HT-29 (cell line): ENCODE measurements around the gene ECI1. TPM values are rescaled to one million over a fixed set of nuclear protein-coding genes. Genes with fewer than 3 reads are reported as not detected.

Experiments
- DNase-seq: peaks from one replicate; pipeline ENCODE4 v3.0.0-alpha.2; 2015; ENCODE audit warnings: low spot score
- total RNA-seq: library from RNA; depleted of rRNA; stranded (reverse); fragments of >200 nt; shearing (Covaris generic); gene quantifications from 2 replicates; pipeline ENCODE4 v1.2.3, GENCODE V29; 2014; rRNA removed

The ECI1 gene
- total RNA-seq: 160 and 162 TPM in 2 replicates

DNA sequence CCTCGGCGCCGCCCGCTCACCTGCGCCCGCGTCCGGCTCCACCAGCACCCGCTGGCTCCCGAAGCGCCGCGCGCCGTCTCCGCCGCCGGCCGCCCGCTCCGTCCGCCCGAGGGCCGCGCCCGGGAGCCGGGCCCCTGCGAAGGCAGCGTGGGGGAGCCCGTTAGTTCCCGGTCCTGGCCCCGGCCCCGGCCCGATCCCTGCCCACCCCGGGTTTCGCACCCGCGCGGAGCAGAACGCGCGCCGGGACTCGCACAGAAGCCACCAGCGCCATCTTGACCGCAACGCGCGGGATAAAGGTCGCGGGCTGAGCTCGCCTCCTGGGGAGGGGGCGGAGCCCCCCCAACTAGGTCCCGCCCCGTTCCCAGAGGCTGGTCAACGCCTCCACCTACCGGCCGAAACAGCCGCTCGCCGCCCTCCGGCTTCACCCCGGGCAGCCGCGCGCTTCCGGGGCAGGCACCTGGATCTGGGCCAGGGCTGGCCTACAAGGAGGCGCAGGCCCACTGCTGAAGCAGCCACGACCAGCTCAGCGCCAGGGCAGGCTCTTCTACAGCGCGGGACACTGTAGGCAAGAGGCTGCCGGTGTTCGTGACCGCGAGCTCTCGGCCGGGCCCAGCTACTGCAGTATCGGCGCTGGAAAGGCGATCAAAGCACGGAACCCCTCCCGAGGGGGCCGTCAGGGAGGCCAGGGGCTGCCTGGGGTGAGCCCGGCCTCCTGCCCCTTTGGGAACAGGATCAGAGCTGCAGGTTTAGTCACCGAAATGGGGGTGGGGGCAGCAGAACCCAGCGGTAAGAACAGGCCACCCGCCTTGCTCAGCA lies at the start of gene ECI1:
Gene ECI1 (minus strand): TSS at position 292 of the 816 bp plus-strand sequence. CDS start 21 bp downstream, at position 271.
- peak; percentile 96 for DNase-seq

DNA sequence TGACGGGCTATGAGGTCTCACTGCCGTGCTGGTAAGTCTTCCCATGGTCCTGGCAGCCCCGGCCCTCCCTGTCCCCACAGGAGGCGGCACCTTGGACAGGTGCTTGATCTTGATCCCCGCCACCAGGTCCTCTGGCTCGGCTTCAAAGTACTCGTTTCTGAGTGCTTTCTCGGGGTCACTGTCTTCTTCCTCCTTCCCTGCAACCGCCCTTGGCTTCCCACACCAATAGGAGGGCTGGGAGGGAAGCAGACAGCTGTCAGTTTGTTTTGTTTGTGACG lies 48.5 kb upstream of the ECI1 start:
- no peak for DNase-seq

DNA sequence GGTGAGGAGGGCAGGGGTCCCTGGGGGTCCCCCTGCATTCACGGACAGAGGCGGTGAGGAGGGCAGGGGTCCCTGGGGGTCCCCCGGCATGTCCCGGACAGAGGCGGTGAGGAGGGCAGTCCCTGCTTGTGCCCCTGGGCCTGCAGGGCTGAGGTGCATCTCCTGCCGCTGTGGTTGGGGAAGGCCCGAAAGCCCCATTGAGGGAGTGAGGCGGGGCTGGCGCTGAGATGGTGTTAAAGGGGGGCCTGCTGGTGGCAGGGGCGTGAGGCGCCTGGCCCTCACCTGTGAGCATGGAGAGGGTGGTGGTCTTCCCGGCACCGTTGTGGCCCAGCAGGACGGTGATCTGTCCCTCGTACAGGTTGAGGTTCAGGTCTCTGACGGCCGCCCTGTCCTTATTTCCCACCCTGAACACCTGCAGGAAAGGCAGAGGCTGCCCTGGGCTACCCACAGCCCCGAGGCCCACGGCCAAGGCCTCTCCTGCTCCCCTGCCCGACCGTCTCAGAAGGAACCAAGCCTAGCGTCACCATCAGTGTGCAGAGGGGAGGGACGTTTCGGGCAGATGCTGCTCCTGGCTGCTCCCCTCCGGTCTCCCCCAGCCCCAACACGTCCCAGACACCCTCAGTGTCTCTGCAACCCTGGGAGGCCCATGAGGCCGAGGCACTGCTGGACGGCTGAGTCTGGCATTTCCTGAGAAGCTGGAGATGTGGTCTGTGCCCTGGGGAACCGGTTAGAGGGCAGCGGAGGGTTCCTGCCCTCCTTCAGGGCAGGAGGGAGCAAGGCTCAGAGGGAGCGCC lies 47.9 kb upstream of the ECI1 start:
- DNase-seq: no peak

GRCh38 chr16:2298621-2299020 lies 47.2 kb upstream of the ECI1 start:
- no peak for DNase-seq

DNA sequence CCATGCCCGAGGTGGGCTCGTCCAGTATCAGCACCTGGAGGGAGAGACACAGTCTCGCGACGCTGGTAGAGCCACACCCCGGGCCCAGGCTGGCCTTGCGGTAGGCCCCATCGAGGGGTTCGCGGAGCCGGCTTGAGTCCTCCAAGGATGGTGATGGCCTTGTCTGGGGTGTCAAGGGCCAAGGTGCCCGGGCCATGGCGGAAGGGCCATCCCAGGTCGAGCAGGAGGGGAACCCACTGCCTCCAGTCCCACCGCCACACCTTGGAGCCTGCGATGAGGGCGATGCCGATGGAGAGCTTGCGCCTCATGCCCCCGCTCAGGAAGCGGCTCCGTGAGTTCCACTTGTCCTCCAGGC lies 46.1 kb upstream of the ECI1 start:
- DNase-seq: no peak

DNA sequence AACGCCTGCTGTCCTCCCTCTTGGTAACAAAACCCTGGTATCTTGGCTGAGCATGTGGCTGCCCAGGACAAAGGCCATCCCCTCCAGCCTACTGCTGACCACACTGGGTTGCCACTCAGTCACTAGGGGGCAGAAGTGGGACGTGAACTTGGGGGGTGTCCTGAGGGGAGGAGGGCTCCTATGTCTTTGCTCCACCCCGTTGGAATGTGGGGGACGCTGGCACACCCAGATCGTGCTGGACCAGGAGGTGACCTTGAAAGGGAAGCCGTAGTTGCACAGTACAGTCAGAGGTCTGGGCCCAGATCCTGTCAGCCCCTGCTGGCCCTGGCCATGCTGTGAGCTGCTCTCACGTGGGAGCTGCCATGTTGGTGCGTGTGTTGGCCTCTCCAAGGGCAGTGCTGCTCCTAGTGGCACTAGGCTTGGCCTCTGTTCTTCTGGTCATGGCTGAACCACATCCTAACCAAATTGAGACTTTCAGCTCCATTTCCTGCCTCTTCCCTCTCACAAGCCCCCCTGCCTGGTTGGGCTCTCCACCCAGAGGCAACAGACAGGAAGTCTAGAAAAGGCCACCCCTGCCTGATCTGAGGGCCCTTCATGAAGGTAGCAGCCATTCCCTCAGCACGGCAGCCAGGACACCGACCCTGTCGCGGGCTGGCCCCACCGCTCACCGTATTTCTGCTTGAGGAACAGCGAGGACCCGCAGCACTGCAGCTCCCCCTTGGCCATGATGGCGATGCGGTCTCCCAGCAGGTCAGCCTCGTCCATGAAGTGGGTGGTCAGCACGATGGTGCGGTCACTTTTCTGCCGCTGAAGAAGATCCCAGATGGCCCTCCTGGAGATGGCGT lies 45.5 kb upstream of the ECI1 start:
- peak; percentile 18 for DNase-seq

GRCh38 chr16:2295056-2295798 lies 43.8 kb upstream of the ECI1 start:
- no peak for DNase-seq

DNA sequence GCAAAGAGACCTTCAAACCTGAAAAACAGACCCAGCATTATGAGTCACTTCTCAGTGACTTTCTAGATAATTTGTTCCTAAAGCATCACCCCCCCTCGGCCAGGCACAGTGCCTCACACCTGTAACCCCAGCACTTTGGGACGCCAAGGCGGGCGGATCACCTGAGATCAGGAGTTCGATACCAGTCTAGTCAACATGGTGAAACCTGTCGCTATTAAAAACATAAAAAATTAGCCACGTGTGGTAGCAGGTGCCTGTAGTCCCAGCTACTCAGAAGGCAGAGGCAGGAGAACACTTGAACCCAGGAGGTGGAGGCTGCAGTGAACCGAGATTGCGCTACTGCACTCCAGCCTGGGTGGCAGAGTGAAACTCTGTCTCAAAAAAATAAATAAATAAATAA lies 40.8 kb upstream of the ECI1 start:
- DNase-seq: no peak

- DNase-seq: no peak
These were observed 37.9 kb upstream of the ECI1 start for GRCh38 chr16:2289282-2289681.

DNA sequence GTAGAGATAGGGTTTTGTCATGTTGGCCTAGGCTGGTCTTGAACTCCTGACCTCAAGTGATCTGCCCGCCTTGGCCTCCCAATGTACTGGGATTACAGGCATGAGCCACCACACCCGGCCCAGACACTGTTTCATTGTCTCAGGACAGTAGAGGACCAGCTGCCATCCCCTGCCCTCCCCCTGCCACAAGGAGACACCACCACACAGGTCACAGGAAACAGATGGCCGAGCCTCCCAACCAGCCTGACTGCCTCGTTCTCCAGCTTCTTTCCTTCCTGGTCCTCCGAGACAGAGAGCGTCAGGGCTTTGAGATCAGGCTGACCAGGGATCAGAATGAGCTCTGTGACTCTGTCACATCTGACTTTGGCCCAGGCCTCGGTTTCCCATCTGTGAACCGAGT lies 37.3 kb upstream of the ECI1 start:
- DNase-seq: no peak

DNA sequence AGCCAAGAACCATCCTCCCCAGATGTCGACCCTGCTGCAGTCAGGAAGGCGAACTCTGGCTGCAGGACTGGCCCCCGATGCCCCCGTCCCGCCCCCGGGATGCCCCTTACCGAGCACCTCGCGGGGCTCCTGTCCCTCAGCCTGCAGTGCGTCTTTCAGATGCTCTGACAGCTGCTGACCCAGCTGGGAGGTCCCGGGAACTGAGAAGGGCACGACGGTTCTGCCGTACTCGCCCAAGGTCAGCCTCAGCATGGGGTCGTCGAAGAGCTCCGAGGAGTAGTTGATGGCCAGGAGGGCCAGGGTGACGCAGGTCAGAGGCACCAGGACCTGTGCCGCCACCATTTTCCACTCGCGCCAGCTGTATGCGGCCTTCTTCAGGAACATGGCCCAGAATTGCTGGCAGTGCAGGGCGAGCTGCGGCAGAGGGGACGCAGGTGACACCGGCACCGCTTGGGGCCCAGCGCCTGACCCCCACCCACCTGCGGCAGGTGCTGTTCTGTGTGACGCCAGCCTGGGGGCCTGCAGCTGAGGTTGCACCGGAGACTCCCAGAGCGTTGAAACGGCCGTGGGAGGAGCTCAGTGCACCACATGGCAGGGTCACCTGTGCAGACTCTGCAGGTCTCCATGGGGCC lies 36.6 kb upstream of the ECI1 start:
- no peak for DNase-seq

GRCh38 chr16:2286550-2286949 lies 35.2 kb upstream of the ECI1 start:
- no peak for DNase-seq

- no peak for DNase-seq
These were observed 34.4 kb upstream of the ECI1 start for GRCh38 chr16:2285731-2286191.

- DNase-seq: no peak
These were observed 33.6 kb upstream of the ECI1 start for GRCh38 chr16:2284797-2285576.

- DNase-seq: no peak
These were observed 32.8 kb upstream of the ECI1 start for GRCh38 chr16:2284001-2284770.

DNA sequence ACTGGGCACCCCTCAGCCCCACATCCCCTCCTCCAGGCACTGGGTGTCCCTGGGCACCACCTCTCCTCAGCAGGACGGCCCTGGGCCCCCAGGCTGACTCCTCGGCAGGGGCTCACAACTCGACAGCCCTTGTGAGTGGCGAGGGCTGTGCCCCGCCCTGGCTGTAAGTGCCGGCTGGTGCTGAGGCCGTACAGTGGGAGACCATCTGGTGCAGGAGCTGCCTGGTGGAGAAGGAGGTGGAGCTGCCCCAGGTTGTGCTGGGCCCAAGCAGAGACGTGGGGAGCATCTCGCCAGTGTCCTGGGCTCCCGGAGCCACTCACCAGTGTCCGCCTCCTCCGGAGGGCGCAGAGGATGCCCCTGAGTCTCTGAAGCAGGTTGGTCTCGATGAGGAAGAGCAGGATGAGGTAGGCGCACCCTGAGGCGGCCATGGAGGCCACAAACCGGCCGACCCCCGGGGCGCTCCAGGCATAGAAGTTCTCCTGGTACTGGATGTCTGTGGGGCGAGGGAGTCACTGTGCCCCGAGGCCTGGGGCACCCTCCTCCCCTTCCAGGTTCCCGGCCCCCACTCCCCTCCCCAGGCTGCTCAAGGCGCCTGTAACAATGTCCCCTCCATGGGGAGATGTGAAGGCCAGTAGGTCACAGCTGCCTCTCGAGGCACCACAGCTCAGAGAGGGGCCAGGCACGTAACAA lies 31.6 kb upstream of the ECI1 start:
- DNase-seq: no peak

GRCh38 chr16:2282262-2282661 lies 30.9 kb upstream of the ECI1 start:
- DNase-seq: no peak

- DNase-seq: no peak
These were observed 29.7 kb upstream of the ECI1 start for GRCh38 chr16:2280981-2281542.
